Left renal cortex interstitium (tissue), 4 donors: ENCODE measurements around the gene CDC6. TPM values are rescaled to one million over a fixed set of nuclear protein-coding genes. Genes with fewer than 3 reads are reported as not detected.
"Not testable (repeated sequence)": the region's sequence is repeated elsewhere in the genome, so short reads cannot be mapped to it uniquely, and the experiment has no call there.

Source experiments
- DNase-seq, 4 donors: peaks; one replicate each; pipeline ENCODE4 v3.0.0-alpha.2; 2013; ENCODE audit warnings: low read depth in 4 of 4, low spot score in 2 of 4, missing footprints in 1 of 4
- polyA plus RNA-seq, 4 donors: library from polyadenylated mRNA; unstranded; fragments of 120-200 nt; gene quantifications; one replicate each; pipeline ENCODE4 v1.2.1, GENCODE V29; 2013; ENCODE audit not compliant: insufficient read length in 4 of 4

The CDC6 gene
- polyA plus RNA-seq, 4 donors, result 19.9 to 24.2 (median 23.3) TPM

DNA sequence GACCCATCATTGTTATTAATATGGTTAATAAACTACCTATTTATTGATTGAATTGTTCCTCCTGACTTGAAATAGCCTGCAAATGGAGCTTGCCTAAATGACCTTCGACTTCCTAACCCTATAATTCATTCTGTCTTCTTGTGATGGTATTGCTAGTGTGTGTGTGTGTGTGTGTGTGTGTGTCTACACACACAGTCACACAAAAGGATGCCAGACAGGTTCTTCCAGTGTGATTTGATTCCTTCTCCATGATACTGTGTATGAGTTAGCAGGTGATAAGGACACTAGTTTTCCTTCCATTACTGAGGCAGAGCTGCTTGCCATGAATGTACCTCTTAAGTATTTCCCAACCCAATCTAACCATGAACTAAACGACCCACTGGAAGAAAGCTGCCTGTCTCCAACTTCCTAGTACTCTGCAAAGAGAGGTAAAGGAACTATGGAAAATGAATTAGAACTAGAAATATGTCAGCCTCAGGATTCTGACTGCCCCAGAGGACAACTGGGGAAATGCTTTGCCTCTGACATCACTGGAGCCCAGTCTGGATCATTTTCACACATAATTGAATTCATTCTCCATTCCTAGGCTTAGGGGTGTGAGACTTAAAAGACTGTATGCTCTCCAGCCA lies 3.5 kb upstream of the CDC6 start:
- no peak for DNase-seq

GRCh38 chr17:40286473-40286872 lies 1.2 kb upstream of the CDC6 start:
- no peak for DNase-seq

DNA sequence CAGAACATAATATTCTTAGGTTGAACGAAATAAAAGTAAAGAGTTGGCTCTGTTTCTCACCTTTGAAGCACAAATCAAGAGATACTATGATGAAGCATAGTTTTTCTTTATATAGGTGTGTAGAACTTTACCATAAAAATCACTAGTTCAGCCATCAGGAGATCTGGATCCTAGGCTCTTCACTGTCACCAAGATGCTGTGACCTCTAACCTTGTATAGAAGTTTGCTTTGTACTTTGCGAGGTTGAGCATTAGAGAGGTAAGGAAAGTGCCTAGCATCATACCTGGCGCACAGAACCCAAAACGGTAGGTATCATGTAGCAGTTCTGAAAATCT lies 553 bp upstream of the CDC6 start:
- DNase-seq, result no peak

GRCh38 chr17:40290629-40291280 lies 3.1 kb downstream of the CDC6 start:
- no peak for DNase-seq

- DNase-seq, result no peak
These were observed 3.6 kb downstream of the CDC6 start for GRCh38 chr17:40291281-40291664.

DNA sequence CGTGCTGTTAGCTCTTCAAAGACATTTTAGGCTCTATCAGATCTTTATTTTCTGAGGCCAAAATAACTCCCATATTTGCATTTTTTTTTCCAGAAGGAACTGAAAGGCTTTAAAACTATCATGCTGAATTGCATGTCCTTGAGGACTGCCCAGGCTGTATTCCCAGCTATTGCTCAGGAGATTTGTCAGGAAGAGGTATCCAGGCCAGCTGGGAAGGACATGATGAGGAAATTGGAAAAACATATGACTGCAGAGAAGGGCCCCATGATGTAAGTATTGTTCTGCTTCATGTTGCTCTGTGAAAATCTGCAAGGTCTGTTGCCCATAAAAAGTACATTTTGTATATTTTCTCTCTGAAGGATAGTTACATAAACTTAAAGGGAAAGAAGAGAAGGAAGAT lies 5.7 kb downstream of the CDC6 start:
- DNase-seq, result no peak

DNA sequence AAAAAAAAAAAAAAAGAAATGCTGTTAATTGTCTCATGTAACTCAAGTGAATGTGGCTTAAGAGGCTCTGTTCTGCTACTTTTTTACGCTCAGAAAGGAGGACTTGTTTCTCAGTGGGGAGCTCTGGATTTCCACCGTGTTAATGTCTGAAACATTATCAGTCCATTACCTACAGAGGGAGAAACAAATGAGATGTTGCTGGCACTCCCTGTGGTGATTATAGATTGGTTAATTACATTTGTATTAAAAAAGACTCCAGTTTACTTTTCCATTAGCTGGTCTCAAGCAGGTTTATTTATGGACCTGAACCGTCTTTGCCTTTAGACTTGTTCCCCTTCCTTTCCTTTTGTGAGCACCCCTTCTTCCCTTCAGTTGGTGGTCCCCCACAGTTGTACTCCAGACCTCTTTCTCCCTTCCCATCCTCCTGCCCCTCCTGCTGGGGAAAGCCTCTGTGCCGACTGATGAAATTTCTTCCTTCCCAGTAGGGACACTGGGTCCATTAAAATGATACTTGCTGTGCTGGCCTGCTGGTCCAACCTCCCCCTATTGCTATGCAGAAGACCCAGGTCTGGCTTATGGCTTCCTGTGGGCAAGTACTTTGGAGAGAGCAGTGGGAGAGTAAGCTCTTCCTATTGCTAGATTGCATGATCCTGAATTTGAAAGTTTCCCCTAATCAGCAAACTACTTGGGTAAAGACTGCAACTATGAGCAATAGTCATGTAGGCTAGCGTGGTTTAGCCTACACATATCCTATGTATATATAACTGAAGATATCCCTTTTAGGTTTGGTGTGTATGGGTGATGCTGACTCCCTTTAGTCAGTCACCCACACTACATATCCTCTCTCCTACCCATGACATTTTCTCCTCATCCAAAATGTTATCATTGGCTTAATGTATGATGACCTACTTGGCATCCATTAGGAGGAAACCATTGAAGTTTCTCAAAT lies 8.1 kb downstream of the CDC6 start:
- no peak for DNase-seq

GRCh38 chr17:40297511-40297910 lies 9.8 kb downstream of the CDC6 start:
- DNase-seq, result no peak

- no peak for DNase-seq
These were observed 11.0 kb downstream of the CDC6 start for GRCh38 chr17:40298726-40299125.

- DNase-seq, result not testable (repeated sequence)
These were observed 11.6 kb downstream of the CDC6 start for GRCh38 chr17:40299159-40299757.

DNA sequence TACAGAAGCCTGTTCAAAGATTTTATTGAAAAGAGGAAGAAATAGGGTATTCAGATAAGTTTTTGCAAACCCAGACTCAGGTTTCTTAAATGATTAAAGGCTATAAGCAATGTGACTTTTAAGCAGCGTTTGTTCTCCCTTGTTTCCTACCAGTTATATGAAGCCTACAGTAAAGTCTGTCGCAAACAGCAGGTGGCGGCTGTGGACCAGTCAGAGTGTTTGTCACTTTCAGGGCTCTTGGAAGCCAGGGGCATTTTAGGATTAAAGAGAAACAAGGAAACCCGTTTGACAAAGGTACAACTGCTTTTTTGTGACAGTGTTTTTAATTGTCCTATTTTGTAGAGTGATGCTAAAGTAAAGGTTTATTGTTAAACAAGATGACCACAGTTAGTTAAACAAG lies 13.6 kb downstream of the CDC6 start:
- no peak for DNase-seq

GRCh38 chr17:40303009-40303657 lies 15.5 kb downstream of the CDC6 start:
- no peak for DNase-seq

DNA sequence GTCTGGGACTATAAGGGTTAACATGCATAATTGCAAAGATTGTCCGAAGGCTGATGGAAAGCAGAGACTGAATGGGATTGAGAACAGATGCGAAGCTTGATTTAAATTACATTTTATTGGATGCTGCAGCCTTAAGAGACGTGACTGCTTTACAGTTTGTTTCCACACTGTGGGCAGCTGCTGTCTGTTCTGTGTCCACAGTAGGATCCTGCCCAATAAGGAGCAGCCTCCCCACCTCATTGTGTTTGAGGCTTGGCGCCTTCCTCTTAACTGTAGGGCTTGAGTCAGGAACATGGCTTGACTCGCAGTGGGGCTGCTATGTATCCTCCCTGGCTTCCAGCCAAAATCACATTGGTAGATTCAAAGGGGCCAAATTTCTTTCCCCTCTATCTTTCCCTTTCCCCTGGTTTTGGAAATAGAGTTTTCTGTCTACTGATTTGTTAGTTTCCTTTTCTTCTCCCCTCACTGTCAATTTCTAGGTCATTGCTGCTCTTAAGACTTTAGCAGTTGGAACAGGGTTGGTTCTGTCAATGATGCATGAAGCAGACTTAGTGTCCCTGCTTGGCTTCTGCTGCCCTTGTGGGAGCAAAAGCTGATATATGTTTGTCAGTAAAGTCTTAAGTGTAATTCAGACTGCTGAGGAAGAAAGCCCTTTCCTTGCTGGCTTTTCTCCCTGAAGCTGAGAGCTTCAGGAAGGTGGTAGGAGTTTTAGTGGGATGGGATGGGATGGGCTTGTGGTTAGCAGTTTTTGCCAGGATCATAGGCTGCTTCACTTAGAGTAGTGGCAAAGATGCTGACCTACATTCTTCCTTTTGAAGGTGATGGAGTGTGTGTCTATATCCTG lies 16.3 kb downstream of the CDC6 start:
- DNase-seq, result no peak

- not testable (repeated sequence) for DNase-seq
These were observed 16.8 kb downstream of the CDC6 start for GRCh38 chr17:40304552-40304863.

DNA sequence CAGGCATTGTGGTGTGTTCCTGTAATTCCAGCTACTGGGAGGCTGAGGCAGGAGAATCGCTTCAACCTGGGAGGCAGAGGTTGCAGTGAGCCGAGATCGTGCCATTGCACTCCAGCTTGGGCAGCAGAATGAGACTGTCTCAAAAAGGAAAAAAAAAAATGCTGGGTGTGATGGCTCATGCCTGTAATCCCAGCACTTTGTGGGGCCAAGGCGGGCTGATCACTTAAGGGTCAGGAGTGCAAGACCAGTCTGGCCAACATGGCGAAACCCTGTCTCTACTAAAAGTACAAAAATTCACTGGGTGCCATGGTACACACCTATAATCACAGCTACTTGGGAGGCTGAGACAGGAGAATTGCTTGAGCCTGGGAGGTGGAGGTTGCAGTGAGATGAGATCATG lies 17.2 kb downstream of the CDC6 start:
- not testable (repeated sequence) for DNase-seq

- no peak for DNase-seq
These were observed 18.7 kb downstream of the CDC6 start for GRCh38 chr17:40306395-40306794.

- DNase-seq, result no peak
These were observed 19.5 kb downstream of the CDC6 start for GRCh38 chr17:40307001-40307730.

DNA sequence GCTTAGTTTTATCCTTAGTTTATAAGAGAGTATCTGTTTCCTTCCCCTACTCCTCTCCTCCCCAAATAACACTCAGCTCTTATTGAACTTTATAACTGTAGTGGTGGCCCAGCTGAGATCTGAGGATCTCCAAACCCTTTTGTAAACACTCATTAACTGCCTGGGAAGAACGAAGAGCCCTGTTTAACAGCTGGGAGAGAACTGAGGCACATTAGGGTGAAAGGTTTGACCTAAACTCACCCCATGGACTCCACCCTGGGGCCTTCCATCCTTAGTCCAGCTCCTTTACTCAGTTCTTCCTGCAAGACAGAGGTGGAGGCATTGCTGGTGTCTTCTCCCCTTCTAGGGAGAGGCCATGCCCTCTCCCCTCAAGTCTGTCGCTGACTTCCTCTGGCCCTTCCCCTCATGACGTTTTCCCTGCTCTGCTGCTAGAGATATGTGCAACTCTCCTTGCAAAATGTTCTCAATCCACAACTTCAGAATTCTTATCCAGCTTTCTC lies 20.1 kb downstream of the CDC6 start:
- DNase-seq, result no peak
